NT2/D1 (cell line): ENCODE data around the gene TMEM253.

Experiments used
- DNase-seq: peaks from one replicate; pipeline ENCODE4 v3.0.0-alpha.2; 2011; ENCODE audit warnings: low read depth, low spot score
- H3K27me3 ChIP-seq: 2 replicates; pipeline ENCODE4 v1.6.0; 2011; ENCODE audit warnings: mild to moderate bottlenecking; ENCODE audit not compliant: insufficient read length, insufficient read depth
- H3K36me3 ChIP-seq: 2 replicates; pipeline ENCODE4 v1.6.1; 2011; ENCODE audit warnings: mild to moderate bottlenecking, low read length, mixed read lengths; ENCODE audit not compliant: insufficient read depth, insufficient read length
- H3K4me1 ChIP-seq: 2 replicates; pipeline ENCODE4 v1.5.1; 2011; ENCODE audit not compliant: insufficient read depth, insufficient read length
- H3K4me3 ChIP-seq: 2 replicates; pipeline ENCODE4 v1.5.1; 2011; ENCODE audit warnings: low read depth; ENCODE audit not compliant: insufficient read length
- H3K9ac ChIP-seq: 2 replicates; pipeline ENCODE4 v1.6.0; 2011; ENCODE audit warnings: low read depth; ENCODE audit not compliant: insufficient read length
- H3K9me3 ChIP-seq: 2 replicates; pipeline ENCODE4 v1.5.1; 2011; ENCODE audit warnings: mild to moderate bottlenecking, low read length; ENCODE audit not compliant: insufficient read depth
- SUZ12 ChIP-seq: IDR thresholded peaks from 2 replicates; pipeline ENCODE4 v1.6.1; 2011; ENCODE audit not compliant: insufficient read length, insufficient read depth; ENCODE audit errors: extremely low read depth
- YY1 ChIP-seq: IDR thresholded peaks from 2 replicates; pipeline ENCODE4 v1.6.1; 2011; ENCODE audit not compliant: insufficient read length, insufficient read depth
- ZNF274 ChIP-seq: IDR thresholded peaks from 2 replicates; pipeline ENCODE4 v1.6.1; 2011; ENCODE audit warnings: mild to moderate bottlenecking, low read depth, low read length

The TMEM253 gene

DNA sequence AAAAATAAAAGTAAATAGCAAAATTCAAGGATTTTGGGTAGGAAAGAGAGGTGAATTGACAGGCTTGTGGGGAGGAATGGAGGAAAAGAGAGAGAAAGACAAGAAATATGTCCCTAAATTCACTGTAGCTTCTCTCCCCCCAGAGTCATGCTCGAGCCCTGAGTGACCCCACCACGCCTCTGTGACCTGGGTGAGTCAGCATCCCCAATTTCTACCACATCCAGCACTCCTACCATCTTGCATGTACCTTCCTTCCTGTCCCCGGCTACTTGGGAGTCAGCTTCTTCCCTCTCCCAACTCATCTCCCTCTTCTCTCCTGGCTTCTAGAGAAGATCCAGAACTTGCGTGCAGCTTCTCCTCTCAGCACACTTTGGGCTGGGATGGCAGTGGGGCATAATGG, 12.2 kb upstream of the TMEM253 start:
- Histone ChIP-seq H3K9ac (no peak overlapping the region), H3K4me1 (peaks cover 9% of the 10 kb centered on the region), H3K36me3 (peaks cover 93% of the 10 kb centered on the region), H3K4me3 (no peak overlapping the region), H3K27me3 (no peaks in the 10 kb centered on the region), H3K9me3 (no peaks in the 10 kb centered on the region; the same call in 1 of the 2 replicates)
- TF ChIP-seq SUZ12 (no peak), ZNF274 (no peak), YY1 (no peak)
- DNase-seq, result no peak

DNA sequence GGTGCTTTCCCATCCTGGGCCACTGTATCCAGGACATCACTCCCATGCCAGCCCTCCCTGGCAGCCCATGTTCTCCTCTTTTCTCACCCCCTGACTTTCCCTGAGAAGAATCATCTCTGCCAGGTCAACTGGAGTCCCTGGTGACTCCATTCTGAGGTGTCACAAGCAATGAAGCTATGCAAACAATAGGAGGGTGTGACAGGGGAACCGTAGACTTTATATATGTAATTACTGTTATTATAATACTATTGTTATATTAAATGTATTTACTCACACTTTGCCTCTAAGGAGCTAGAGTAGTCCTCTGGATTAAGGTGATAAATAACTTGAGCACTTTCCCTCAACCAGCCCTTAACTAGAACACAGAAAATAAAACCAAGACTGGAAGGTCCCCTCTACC, 11.6 kb upstream of the TMEM253 start:
- H3K9me3 ChIP-seq, result no peaks in the 10 kb centered on the region; the same call in 1 of the 2 replicates
- H3K36me3 ChIP-seq, result peaks cover 87% of the 10 kb centered on the region
- H3K4me1 ChIP-seq, result peaks cover 9% of the 10 kb centered on the region
- no peaks in the 10 kb centered on the region for H3K27me3 ChIP-seq
- DNase-seq, result no peak
- H3K4me3 ChIP-seq, result no peak overlapping the region
- no peak for TF ChIP-seq SUZ12
- no peak for TF ChIP-seq ZNF274
- no peak for TF ChIP-seq YY1
- H3K9ac ChIP-seq, result no peak overlapping the region

DNA sequence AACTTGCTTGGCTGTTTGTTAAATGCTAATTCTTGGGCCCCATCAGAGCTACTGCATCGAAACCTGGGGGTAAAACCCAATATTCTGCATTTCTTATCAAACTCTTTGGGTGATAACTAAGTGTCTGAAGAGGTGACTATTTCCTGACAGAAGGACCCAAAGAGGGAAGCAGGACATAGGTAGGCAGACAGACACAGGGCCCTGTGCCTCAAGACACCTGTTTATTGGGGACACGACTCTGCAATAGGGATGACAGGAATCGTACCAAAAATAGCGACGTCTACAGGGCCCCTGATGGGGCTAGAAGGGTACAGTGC, 11.0 kb upstream of the TMEM253 start:
- DNase-seq, result no peak
- Histone ChIP-seq H3K27me3 (no peaks in the 10 kb centered on the region), H3K9me3 (no peaks in the 10 kb centered on the region; the same call in 1 of the 2 replicates), H3K4me3 (no peak overlapping the region), H3K36me3 (peaks cover 83% of the 10 kb centered on the region), H3K4me1 (peaks cover 9% of the 10 kb centered on the region), H3K9ac (no peak overlapping the region)
- no peak for TF ChIP-seq YY1
- no peak for TF ChIP-seq ZNF274
- no peak for TF ChIP-seq SUZ12

DNA sequence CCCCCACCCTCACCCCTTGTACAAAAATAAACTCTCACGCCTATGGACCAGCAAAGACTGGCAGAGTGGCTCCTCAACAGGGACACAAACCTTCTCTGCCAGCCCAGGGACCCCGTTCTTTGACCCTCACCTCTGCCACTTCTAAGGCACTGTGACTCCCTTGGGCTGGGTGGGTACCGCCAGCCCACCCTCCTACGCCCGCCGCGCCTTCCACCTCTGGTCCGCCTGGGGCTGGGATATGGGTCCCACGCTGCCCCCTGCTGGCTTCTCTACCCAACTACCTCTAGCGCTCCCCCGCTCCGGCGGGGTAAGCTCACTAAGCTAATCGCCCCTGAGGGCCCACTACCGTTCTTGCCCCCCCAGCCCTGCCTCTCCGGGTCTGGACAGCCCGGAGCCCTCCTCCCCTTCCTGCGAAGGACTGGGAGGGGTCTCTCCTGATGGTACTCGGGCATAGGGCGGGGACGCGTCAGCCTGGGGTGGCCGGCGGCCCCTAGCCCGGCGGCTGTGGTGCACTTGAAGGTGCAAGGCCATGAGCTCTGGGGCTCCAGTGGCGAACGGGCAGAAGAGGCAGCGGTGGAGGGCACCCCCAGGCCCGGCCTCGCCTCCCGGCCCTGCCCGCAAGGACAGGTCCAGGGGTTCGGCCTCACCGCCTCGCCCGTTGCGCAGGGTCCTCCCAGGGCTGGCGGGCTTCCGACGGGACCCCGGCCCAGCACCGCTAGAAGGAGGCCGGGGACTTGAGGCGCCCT, 10.5 kb upstream of the TMEM253 start:
- Histone ChIP-seq H3K9ac (no peak overlapping the region), H3K36me3 (peaks cover 79% of the 10 kb centered on the region), H3K4me3 (no peak overlapping the region), H3K4me1 (peaks cover 9% of the 10 kb centered on the region), H3K27me3 (no peaks in the 10 kb centered on the region), H3K9me3 (no peaks in the 10 kb centered on the region; the same call in 1 of the 2 replicates)
- TF ChIP-seq YY1, result no peak
- TF ChIP-seq SUZ12, result no peak
- no peak for TF ChIP-seq ZNF274
- no peak for DNase-seq

DNA sequence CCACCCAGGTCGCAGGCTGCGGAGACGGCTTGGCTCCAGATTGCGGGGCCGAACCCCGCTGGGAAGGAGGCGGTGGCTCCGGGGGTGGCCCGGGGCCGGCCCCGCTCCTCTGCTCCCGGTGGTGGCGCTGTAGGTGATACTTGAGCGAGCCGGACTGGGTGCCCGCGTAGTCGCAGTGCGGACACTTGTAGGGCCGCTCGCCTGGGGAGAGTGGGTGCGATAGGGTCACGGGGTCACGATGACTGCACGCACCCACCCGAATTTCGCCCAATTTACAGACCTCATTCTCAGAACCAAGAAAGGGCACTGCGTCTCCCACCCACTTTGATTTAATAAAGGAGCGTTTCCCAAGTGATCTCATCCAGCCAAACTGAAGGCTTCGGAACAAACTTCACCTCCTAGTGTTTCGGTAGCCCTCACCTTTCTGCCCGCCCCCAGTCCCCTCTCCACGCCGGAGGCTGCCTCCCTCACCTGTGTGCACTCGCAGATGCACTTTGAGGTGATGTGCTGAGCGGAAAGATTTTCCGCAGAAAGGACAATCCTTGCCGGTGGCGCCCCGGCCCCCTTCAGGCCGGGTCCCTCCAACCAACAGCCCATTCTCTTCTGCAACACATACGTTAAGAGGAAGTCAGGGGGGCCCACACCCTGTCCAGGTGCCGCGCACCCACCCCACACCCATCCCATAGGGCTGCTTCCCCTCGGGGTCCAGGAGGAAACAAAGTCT, 9.8 kb upstream of the TMEM253 start:
- Histone ChIP-seq H3K9me3 (no peaks in the 10 kb centered on the region; the same call in 1 of the 2 replicates), H3K4me3 (no peak overlapping the region), H3K27me3 (no peaks in the 10 kb centered on the region), H3K4me1 (peaks cover 9% of the 10 kb centered on the region), H3K36me3 (peaks cover 72% of the 10 kb centered on the region), H3K9ac (no peak overlapping the region)
- DNase-seq, result no peak
- TF ChIP-seq YY1 (no peak), ZNF274 (no peak), SUZ12 (no peak)

DNA sequence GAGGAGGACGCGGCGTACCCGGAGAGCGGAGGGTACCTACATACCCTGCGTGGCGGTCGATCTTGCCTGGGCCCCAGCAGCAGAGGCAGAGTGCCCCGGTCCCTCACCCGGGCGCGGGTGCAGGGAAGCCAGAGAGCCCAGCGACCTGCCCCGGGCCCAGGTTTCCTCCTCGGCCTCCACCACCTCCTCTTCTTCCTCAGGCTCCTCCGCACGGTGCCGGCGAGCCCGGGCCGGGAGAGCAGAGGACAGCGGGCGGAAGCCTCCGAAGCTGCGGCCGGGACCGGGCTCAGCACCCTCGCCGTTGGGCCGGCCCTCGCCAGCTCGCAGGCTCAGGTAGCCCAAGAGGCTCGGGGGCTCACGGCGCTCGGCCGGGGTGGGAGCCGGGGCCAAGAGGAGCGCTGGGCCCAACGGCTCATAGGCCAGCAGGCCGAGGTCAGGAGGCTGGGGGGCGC, 9.0 kb upstream of the TMEM253 start:
- no peak for DNase-seq
- H3K4me3 ChIP-seq, result no peak overlapping the region
- H3K36me3 ChIP-seq, result peaks cover 64% of the 10 kb centered on the region
- peaks cover 9% of the 10 kb centered on the region for H3K4me1 ChIP-seq
- H3K9me3 ChIP-seq, result no peaks in the 10 kb centered on the region; the same call in 1 of the 2 replicates
- no peaks in the 10 kb centered on the region for H3K27me3 ChIP-seq
- no peak overlapping the region for H3K9ac ChIP-seq
- TF ChIP-seq ZNF274, result no peak
- no peak for TF ChIP-seq SUZ12

DNA sequence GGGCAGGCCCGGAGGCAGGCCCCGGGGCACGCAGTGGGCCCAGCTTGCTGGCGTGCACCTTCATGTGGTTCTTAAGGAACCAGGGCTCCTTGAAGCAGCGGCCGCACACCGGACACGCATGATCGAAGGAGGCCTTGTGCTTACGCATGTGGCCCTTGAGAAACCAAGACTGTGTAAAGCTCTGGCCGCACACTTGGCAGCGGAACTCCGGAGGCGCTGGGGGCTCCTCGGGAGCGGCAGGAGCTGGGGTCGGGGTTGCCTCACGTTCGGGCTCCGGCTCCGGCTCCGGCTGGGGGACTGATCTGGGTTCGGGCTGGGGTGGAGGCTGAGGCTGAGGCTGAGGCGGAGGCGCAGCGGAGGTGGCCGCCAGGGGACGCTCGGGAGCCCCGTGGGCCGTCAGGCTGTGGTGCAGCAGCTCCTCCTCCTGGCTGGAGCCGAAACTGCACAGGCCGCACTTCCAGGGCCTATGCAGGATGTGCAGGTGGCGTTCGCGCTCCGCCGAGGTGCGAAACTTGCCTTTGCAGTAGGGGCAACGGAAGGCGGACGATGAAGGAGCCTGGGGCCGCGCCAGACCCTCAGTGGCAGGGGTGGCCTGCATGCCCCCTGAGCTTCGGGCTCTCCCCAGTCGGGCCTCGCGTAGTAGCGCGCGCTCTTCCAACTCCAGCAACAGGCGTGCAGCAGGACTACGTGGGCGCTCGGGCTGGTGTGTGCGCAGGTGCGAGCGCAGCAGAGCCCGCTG, 8.4 kb upstream of the TMEM253 start:
- H3K9me3 ChIP-seq, result no peaks in the 10 kb centered on the region; the same call in 1 of the 2 replicates
- no peak for DNase-seq
- H3K9ac ChIP-seq, result no peak overlapping the region
- TF ChIP-seq SUZ12 (no peak), ZNF274 (no peak), YY1 (no peak)
- H3K4me1 ChIP-seq, result peaks cover 9% of the 10 kb centered on the region
- peaks cover 58% of the 10 kb centered on the region for H3K36me3 ChIP-seq
- no peaks in the 10 kb centered on the region for H3K27me3 ChIP-seq
- H3K4me3 ChIP-seq, result no peak overlapping the region
